22Rv1 (cell line): Measurements from ENCODE around the gene FKBP1A.

ENCODE experiments used
- CTCF ChIP-seq: fragments of 450-650 bp; IDR thresholded peaks from 2 replicates; pipeline ENCODE4 v1.5.1; 2017; ENCODE audit warnings: mild to moderate bottlenecking
- ZFX ChIP-seq: fragments of 450-650 bp; IDR thresholded peaks from 2 replicates; pipeline ENCODE4 v1.6.1; 2017; ENCODE audit warnings: antibody characterized with exemption, borderline replicate concordance

- TF ChIP-seq CTCF (no peak), ZFX (no peak)
Observed at GRCh38 chr20:1376408-1377270, 16.2 kb downstream of the FKBP1A start.
